HCT116 (cell line): Measurements from ENCODE around the gene ANAPC2. TPM values are rescaled to one million over a fixed set of nuclear protein-coding genes. Genes with fewer than 3 reads are reported as not detected.

Experiments used
- ATAC-seq: fragments of 200-7000 bp; cut with Tn5 transposase; 2 replicates; pipeline ENCODE4 v1.9.1; 2020; ENCODE audit warnings: mild to moderate bottlenecking, moderate library complexity
- BruUV-seq: library from RNA; stranded (reverse); fragments of 400-500 nt; replicated peaks from 2 replicates; lab custom pipeline; 2021; lab: Mats Ljungman, UMichigan
- CTCF ChIA-PET: fragments of 300-600 bp; sonication (Branson Sonifier 250); formaldehyde crosslinking; loops from one replicate; lab custom pipeline; 2021; ENCODE audit warnings: antibody characterized with exemption; lab: Charles Lee
- POLR2A ChIA-PET: fragments of 300-600, 350-600 bp; sonication (Branson Sonifier 250); formaldehyde crosslinking; loops from one replicate; lab custom pipeline; 2021; ENCODE audit warnings: antibody characterized with exemption; lab: Charles Lee
- RAD21 ChIA-PET, 2 experiments: fragments of 300-600 bp; sonication (Branson Sonifier 250); formaldehyde crosslinking; loops; one replicate each; lab custom pipeline; 2023; ENCODE audit warnings: low total read pairs in 2 of 2; ENCODE audit not compliant: uncharacterized antibody in 2 of 2, unreplicated experiment in 2 of 2, low non-redundant PET in 1 of 2; lab: Charles Lee
- DNase-seq: peaks from one replicate; pipeline ENCODE4 v3.0.0-alpha.2; 2010; ENCODE audit warnings: low read depth, low spot score
- H2AFZ ChIP-seq: fragments of 200-600 bp; shearing (Covaris generic), sonication (generic); 2 replicates; pipeline ENCODE4 v1.6.1; 2017; ENCODE audit warnings: low read depth, mixed run types, mixed read lengths, antibody characterized with exemption, low read length; ENCODE audit not compliant: poor library complexity, severe bottlenecking
- H3K27ac ChIP-seq: 2 replicates; pipeline ENCODE4 v1.5.1; 2012; ENCODE audit warnings: low read depth, low read length
- H3K27me3 ChIP-seq: fragments of 200-600 bp; sonication (generic); 2 replicates; pipeline ENCODE4 v1.6.1; 2016; ENCODE audit warnings: mixed run types, low read length, mixed read lengths; ENCODE audit not compliant: insufficient read depth
- H3K36me3 ChIP-seq, 2 experiments: fragments of 200-500 bp in 1 of 2; fragments of 200-600 bp in 1 of 2; sonication (Bioruptor generic) in 1 of 2; sonication (generic) in 1 of 2; 2 replicates each; pipeline versions ENCODE4 v1.5.1 to v1.6.1; 2014 to 2016; ENCODE audit warnings: low read length in 2 of 2, inconsistent platforms in 1 of 2, mixed read lengths in 1 of 2, mixed run types in 1 of 2; ENCODE audit not compliant: insufficient read depth in 2 of 2, control insufficient read depth in 1 of 2
- H3K4me1 ChIP-seq, 2 experiments: fragments of 200-600 bp in 1 of 2; sonication (generic) in 1 of 2; 2 replicates each; pipeline versions ENCODE4 v1.5.1 to v1.6.1; 2012 to 2017; ENCODE audit warnings: low read length in 2 of 2, inconsistent platforms in 1 of 2, mild to moderate bottlenecking in 1 of 2, mixed read lengths in 1 of 2, mixed run types in 1 of 2, moderate library complexity in 1 of 2; ENCODE audit not compliant: insufficient read depth in 2 of 2, control insufficient read depth in 1 of 2
- H3K4me2 ChIP-seq: fragments of 200-600 bp; sonication (generic); 2 replicates; pipeline ENCODE4 v1.6.1; 2017; ENCODE audit warnings: mixed run types, low read length, mixed read lengths
- H3K4me3 ChIP-seq, 2 experiments: fragments of 200-600 bp in 1 of 2; sonication (generic) in 1 of 2; replicated peaks in 1 of 2; 2 replicates each; pipeline ENCODE4 v1.5.1; 2011 to 2016; ENCODE audit warnings: low read length in 2 of 2, control low read depth in 1 of 2, low read depth in 1 of 2, mild to moderate bottlenecking in 1 of 2, mixed read lengths in 1 of 2, mixed run types in 1 of 2
- H3K79me2 ChIP-seq: fragments of 200-600 bp; sonication (generic); 2 replicates; pipeline ENCODE4 v1.6.1; 2017; ENCODE audit warnings: mild to moderate bottlenecking, mixed run types, low read length, moderate library complexity, mixed read lengths; ENCODE audit not compliant: insufficient read depth
- H3K9ac ChIP-seq: fragments of 200-600 bp; sonication (generic); 2 replicates; pipeline ENCODE4 v1.6.1; 2016; ENCODE audit warnings: low read length, mixed read lengths
- H3K9me2 ChIP-seq: fragments of 200-600 bp; sonication (generic), shearing (Covaris generic); 2 replicates; pipeline ENCODE4 v1.6.1; 2017; ENCODE audit warnings: mixed run types, mild to moderate bottlenecking, moderate library complexity; ENCODE audit not compliant: insufficient read depth
- H3K9me3 ChIP-seq, 2 experiments: fragments of 200-500 bp in 1 of 2; fragments of 200-600 bp in 1 of 2; sonication (Bioruptor generic) in 1 of 2; sonication (generic) in 1 of 2; 2 replicates each; pipeline ENCODE4 v1.6.1; 2014 to 2017; ENCODE audit warnings: low read length in 2 of 2, mixed read lengths in 2 of 2, inconsistent platforms in 1 of 2, low read depth in 1 of 2, mild to moderate bottlenecking in 1 of 2, mixed run types in 1 of 2, moderate library complexity in 1 of 2; ENCODE audit not compliant: control insufficient read depth in 1 of 2, insufficient read depth in 1 of 2
- H4K20me1 ChIP-seq: fragments of 200-600 bp; sonication (generic), shearing (Covaris generic); 2 replicates; pipeline ENCODE4 v1.6.1; 2017; ENCODE audit warnings: mixed run types, mild to moderate bottlenecking, moderate library complexity; ENCODE audit not compliant: insufficient read depth
- CBX3 ChIP-seq: IDR thresholded peaks from 2 replicates; pipeline ENCODE4 v1.6.1; 2012; ENCODE audit warnings: low read depth
- CEBPB ChIP-seq: IDR thresholded peaks from 2 replicates; pipeline ENCODE4 v1.6.1; 2012; ENCODE audit warnings: low read depth
- EGR1 ChIP-seq: IDR thresholded peaks from 2 replicates; pipeline ENCODE4 v1.6.1; 2012; ENCODE audit warnings: low read depth
- ELF1 ChIP-seq: IDR thresholded peaks from 2 replicates; pipeline ENCODE4 v1.6.1; 2012; ENCODE audit warnings: low read depth, borderline replicate concordance
- JUND ChIP-seq: IDR thresholded peaks from 2 replicates; pipeline ENCODE4 v1.6.1; 2012
- MAX ChIP-seq: IDR thresholded peaks from 2 replicates; pipeline ENCODE4 v1.6.1; 2012
- POLR2A ChIP-seq: IDR thresholded peaks from 2 replicates; pipeline ENCODE4 v1.7.0; 2011; ENCODE audit warnings: borderline replicate concordance; ENCODE audit not compliant: insufficient read depth, insufficient read length; ENCODE audit errors: extremely low read depth
- POLR2AphosphoS5 ChIP-seq: IDR thresholded peaks from 2 replicates; pipeline ENCODE4 v1.6.1; 2011; ENCODE audit warnings: mild to moderate bottlenecking, low read depth, low read length, moderate library complexity
- RAD21 ChIP-seq: IDR thresholded peaks from 2 replicates; pipeline ENCODE4 v1.6.1; 2012; ENCODE audit warnings: low read depth, mild to moderate bottlenecking
- REST ChIP-seq: IDR thresholded peaks from 2 replicates; pipeline ENCODE4 v1.6.1; 2012; ENCODE audit warnings: low read depth
- SIN3A ChIP-seq: IDR thresholded peaks from 2 replicates; pipeline ENCODE4 v1.6.1; 2012; ENCODE audit warnings: low read depth
- SP1 ChIP-seq: IDR thresholded peaks from 2 replicates; pipeline ENCODE4 v1.6.1; 2012; ENCODE audit warnings: low read depth
- YY1 ChIP-seq: IDR thresholded peaks from 2 replicates; pipeline ENCODE4 v1.6.1; 2011; ENCODE audit warnings: low read length, low read depth, moderate library complexity, mild to moderate bottlenecking; ENCODE audit not compliant: insufficient replicate concordance; ENCODE audit errors: extremely low read depth
- ZFX ChIP-seq: fragments of 450-650 bp; IDR thresholded peaks from 2 replicates; pipeline ENCODE4 v1.6.1; 2017
- ZNF274 ChIP-seq: fragments of 200-500 bp; sonication (Bioruptor generic); IDR thresholded peaks from 2 replicates; pipeline ENCODE4 v1.6.1; 2014; ENCODE audit warnings: mild to moderate bottlenecking, low read depth, low read length, inconsistent platforms
- intact Hi-C: fragments of 100-400 bp; cut with micrococcal nuclease; formaldehyde crosslinking; loops from 2 replicates; pipeline ENCODE4 v1.10.0; 2022
- total RNA-seq: library from RNA; stranded (reverse); gene quantifications from one replicate; pipeline ENCODE4 v1.2.1, GENCODE V29; 2021; ENCODE audit not compliant: unreplicated experiment

Gene ANAPC2
- total RNA-seq, 1 experiment from 2014 or later = 75.5 TPM

- intact Hi-C loops = no loop called here
- no peak overlapping the region for H2AFZ ChIP-seq
- no peak overlapping the region for H3K9ac ChIP-seq
- H3K4me3 ChIP-seq = no peak overlapping the region
- RAD21 ChIA-PET = no interaction called here
- no peaks in the 10 kb centered on the region for H3K9me3 ChIP-seq
- H3K36me3 ChIP-seq = no peaks in the 10 kb centered on the region
- H3K79me2 ChIP-seq = no peaks in the 10 kb centered on the region
- CTCF ChIA-PET = no interaction called here
- BruUV-seq = no TSS peak
- DNase-seq (no peak), ATAC-seq (no peak)
- H4K20me1 ChIP-seq = no peaks in the 10 kb centered on the region
- POLR2A ChIA-PET = no interaction called here
- H3K4me1 ChIP-seq = peaks cover 18 to 69% of the 10 kb centered on the region in 2 experiments
- H3K9me2 ChIP-seq = no peaks in the 10 kb centered on the region
- H3K27ac ChIP-seq = no peak overlapping the region
- TF ChIP-seq SIN3A = no peak
- TF ChIP-seq JUND = no peak
- no peak for TF ChIP-seq REST
- TF ChIP-seq CEBPB = no peak
- no peak for TF ChIP-seq RAD21
- no peak for TF ChIP-seq YY1
- no peak for TF ChIP-seq ZFX
- TF ChIP-seq ZNF274 = no peak
- no peak for TF ChIP-seq CBX3
- no peak for TF ChIP-seq ELF1
- no peak for TF ChIP-seq EGR1
- no peak for TF ChIP-seq MAX
- TF ChIP-seq POLR2A = no peak
- TF ChIP-seq SP1 = no peak
- no peak for TF ChIP-seq POLR2AphosphoS5
- H3K4me2 ChIP-seq = no peak overlapping the region
- H3K27me3 ChIP-seq = no peaks in the 10 kb centered on the region
Observed at GRCh38 chr9:137165250-137165836, 23.0 kb downstream of the ANAPC2 start.
